ENCODE data around the gene MIPOL1.
"Not testable (repeated sequence)": the region's sequence is repeated elsewhere in the genome, so short reads cannot be mapped to it uniquely, and the experiment has no call there.

Gene MIPOL1

DNA sequence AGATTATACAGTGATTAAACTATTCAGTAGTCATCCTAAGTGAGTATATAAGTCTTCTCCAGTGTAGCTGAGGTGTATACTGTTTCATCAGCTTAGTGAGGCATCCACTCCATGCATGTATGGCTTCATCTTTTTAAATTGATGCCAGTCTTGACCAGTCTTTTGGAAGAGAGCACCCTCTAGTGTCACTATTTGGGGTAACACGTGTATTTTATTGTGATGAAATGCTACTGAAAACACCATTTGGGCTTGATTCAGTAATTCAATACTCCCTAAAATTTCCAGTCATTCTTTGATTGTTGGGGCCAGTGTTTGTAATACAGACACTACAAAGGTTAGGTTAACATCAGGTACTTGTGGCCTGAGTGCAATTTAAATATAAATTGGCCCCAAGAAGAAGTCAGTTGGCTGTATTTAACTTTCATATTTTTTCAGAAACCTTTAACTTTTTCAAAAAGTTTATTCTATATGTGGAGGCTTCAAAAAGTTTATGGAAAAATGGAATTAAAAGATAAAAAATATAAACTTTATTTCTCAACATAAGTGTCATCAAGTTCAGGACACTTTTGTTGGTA is 35.3 kb downstream of the MIPOL1 start:
- intact Hi-C loops (cut with micrococcal nuclease) = no loop called here
- Mint-ChIP-seq H3K27ac (no peak overlapping the region), H3K27me3 (no peaks in the 10 kb centered on the region), H3K4me3 (no peak overlapping the region), H3K36me3 (ENCODE audit: low read depth) (no peaks in the 10 kb centered on the region), H3K4me1 (ENCODE audit: low read depth) (no peaks in the 10 kb centered on the region), H3K9me3 (no peaks in the 10 kb centered on the region)

DNA sequence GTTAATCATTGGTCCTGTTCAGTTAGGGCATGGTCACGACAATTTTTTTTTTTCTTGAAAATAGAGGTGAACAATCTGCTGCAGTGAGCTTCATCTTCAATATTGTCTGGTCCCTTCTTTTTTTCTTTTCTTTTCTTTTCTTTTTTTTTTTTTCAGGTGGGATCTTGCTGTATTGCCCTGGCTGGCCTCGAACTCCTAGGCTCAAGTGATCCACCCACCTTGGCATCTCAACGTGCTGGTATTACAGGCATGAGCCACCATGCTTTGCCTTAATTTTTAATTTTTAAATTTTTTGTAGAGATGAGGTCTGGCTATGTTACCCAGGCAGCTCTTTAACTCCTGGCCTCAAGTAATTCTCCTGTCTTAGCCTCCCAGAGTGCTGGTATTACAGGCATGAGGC is 36.5 kb downstream of the MIPOL1 start:
- H3K27me3 Mint-ChIP-seq = no peaks in the 10 kb centered on the region
- no peaks in the 10 kb centered on the region for H3K36me3 Mint-ChIP-seq (ENCODE audit: low read depth)
- intact Hi-C loops (cut with micrococcal nuclease) = no loop called here
- no peaks in the 10 kb centered on the region for H3K4me1 Mint-ChIP-seq (ENCODE audit: low read depth)
- H3K27ac Mint-ChIP-seq = no peak overlapping the region
- no peaks in the 10 kb centered on the region for H3K9me3 Mint-ChIP-seq
- H3K4me3 Mint-ChIP-seq = no peak overlapping the region

DNA sequence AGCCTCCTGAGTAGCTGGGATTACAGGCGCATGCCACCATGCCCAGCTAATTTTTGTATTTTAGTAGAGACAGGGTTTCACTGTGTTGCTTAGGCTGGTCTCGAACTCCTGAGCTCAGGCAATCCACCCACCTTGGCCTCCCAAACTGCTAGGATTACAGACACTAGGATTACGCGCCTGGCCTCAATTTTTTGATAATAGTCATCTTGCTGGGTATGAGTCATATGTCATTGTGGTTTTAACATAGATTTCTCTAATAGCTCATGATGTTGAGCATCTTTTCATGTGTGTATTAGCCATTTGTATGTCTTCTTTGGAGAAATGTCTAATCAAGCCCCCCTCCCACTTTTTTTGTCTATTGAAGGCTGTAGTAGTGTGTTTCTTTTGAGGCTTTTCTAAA is 38.3 kb downstream of the MIPOL1 start:
- H3K4me3 Mint-ChIP-seq; H3K27ac Mint-ChIP-seq; H3K4me1 Mint-ChIP-seq (ENCODE audit: low read depth); H3K9me3 Mint-ChIP-seq; intact Hi-C loops (cut with micrococcal nuclease); H3K27me3 Mint-ChIP-seq; H3K36me3 Mint-ChIP-seq (ENCODE audit: low read depth): not testable (repeated sequence)

DNA sequence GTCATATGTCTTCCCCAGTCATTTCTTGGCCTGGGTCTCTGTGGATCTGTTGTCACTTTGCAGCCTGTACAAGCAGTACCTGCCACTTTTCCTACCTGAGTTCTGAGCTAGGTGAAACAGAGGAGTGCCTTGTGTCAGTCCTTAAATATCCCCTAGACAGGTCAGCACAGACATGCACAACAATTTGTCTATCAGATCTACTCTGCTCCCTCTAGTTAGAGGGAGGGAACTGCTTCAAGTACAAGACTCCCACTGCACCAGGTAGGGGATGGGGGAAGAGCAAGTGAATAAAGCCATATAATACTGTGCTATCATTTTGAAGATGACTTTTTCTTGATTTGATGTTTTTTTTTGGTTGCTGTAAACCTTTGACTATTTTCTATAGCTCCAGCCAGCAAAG is 39.4 kb downstream of the MIPOL1 start:
- intact Hi-C loops (cut with micrococcal nuclease) = no loop called here
- Mint-ChIP-seq H3K4me1 (ENCODE audit: low read depth) (no peaks in the 10 kb centered on the region), H3K27me3 (no peaks in the 10 kb centered on the region), H3K4me3 (no peak overlapping the region), H3K9me3 (no peaks in the 10 kb centered on the region), H3K36me3 (ENCODE audit: low read depth) (no peaks in the 10 kb centered on the region), H3K27ac (no peak overlapping the region)

DNA sequence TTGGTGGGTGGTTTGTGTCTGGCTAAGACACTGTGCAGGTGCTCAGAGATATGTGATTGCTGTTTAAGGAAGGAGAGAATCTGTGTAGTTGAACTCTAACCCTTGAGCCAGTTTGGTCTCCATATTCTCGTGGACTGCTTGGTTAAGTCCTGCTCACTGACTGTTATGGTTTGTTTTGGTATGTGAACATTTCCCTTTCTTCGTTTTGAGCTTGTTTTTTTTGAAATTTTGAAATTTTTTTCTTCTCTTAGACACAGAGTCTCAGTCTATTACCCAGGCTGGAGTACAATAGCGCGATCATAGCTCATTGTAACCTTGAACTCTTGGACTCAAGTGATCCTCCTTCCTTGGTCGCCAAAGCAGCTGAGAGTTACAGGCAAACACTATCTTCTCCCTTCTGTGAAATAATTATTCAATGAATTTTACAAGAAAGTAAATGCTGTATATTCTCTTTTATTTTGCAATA is 40.0 kb downstream of the MIPOL1 start:
- Mint-ChIP-seq H3K9me3 (no peaks in the 10 kb centered on the region), H3K4me1 (ENCODE audit: low read depth) (no peaks in the 10 kb centered on the region), H3K27ac (no peak overlapping the region), H3K27me3 (no peaks in the 10 kb centered on the region), H3K4me3 (no peak overlapping the region), H3K36me3 (ENCODE audit: low read depth) (no peaks in the 10 kb centered on the region)
- intact Hi-C loops (cut with micrococcal nuclease) = no loop called here

- intact Hi-C loops (cut with micrococcal nuclease) = no loop called here
- no peaks in the 10 kb centered on the region for H3K27me3 Mint-ChIP-seq
- no peaks in the 10 kb centered on the region for H3K36me3 Mint-ChIP-seq (ENCODE audit: low read depth)
- no peaks in the 10 kb centered on the region for H3K9me3 Mint-ChIP-seq
- H3K4me1 Mint-ChIP-seq (ENCODE audit: low read depth) = no peaks in the 10 kb centered on the region
- H3K4me3 Mint-ChIP-seq = no peak overlapping the region
- no peak overlapping the region for H3K27ac Mint-ChIP-seq
These were observed 43.5 kb downstream of the MIPOL1 start for GRCh38 chr14:37241198-37241597.

GRCh38 chr14:37246427-37246829 is 48.7 kb downstream of the MIPOL1 start:
- Mint-ChIP-seq H3K4me3 (no peak overlapping the region), H3K4me1 (ENCODE audit: low read depth) (no peaks in the 10 kb centered on the region), H3K27me3 (no peaks in the 10 kb centered on the region), H3K27ac (no peak overlapping the region), H3K36me3 (ENCODE audit: low read depth) (no peaks in the 10 kb centered on the region), H3K9me3 (no peaks in the 10 kb centered on the region)
- intact Hi-C loops (cut with micrococcal nuclease) = loop anchor here (1.0 kb wide), 1 partner anchor 628 kb away; no protein-coding TSS in a partner anchor

- H3K4me3 Mint-ChIP-seq = no peak overlapping the region
- H3K27ac Mint-ChIP-seq = no peak overlapping the region
- H3K27me3 Mint-ChIP-seq = no peaks in the 10 kb centered on the region
- H3K36me3 Mint-ChIP-seq (ENCODE audit: low read depth) = no peaks in the 10 kb centered on the region
- H3K4me1 Mint-ChIP-seq (ENCODE audit: low read depth) = no peaks in the 10 kb centered on the region
- H3K9me3 Mint-ChIP-seq = no peaks in the 10 kb centered on the region
- intact Hi-C loops (cut with micrococcal nuclease) = no loop called here
These were observed 50.2 kb downstream of the MIPOL1 start for GRCh38 chr14:37247791-37248461.

GRCh38 chr14:37251775-37252174 is 54.0 kb downstream of the MIPOL1 start:
- H3K27me3 Mint-ChIP-seq = no peaks in the 10 kb centered on the region
- H3K4me3 Mint-ChIP-seq = no peak overlapping the region
- intact Hi-C loops (cut with micrococcal nuclease) = no loop called here
- H3K36me3 Mint-ChIP-seq (ENCODE audit: low read depth) = no peaks in the 10 kb centered on the region
- no peaks in the 10 kb centered on the region for H3K4me1 Mint-ChIP-seq (ENCODE audit: low read depth)
- no peak overlapping the region for H3K27ac Mint-ChIP-seq
- H3K9me3 Mint-ChIP-seq = no peaks in the 10 kb centered on the region

DNA sequence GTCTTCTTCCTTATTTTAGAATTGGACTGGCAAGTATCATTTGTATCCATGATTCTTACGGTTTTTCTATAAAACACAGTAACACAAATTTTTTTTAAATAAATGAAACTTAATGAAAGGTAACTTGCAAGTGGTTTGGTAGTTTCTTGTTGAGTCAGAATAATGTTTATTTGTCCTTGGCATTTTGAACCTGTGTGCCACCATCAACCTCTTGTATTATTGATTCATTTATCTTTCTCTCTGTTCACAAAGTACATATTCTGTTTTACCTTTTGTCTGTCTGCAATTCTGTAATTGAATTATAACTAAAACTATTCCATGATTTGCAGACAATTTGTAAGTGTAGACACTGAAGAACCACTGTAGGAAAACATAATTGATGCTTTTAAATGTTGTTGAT is 54.7 kb downstream of the MIPOL1 start:
- Mint-ChIP-seq H3K9me3 (no peaks in the 10 kb centered on the region), H3K27ac (no peak overlapping the region), H3K4me1 (ENCODE audit: low read depth) (no peaks in the 10 kb centered on the region), H3K27me3 (no peaks in the 10 kb centered on the region), H3K36me3 (ENCODE audit: low read depth) (no peaks in the 10 kb centered on the region), H3K4me3 (no peak overlapping the region)
- intact Hi-C loops (cut with micrococcal nuclease) = no loop called here

- H3K36me3 Mint-ChIP-seq (ENCODE audit: low read depth) = no peaks in the 10 kb centered on the region
- intact Hi-C loops (cut with micrococcal nuclease) = no loop called here
- H3K9me3 Mint-ChIP-seq = no peaks in the 10 kb centered on the region
- H3K4me1 Mint-ChIP-seq (ENCODE audit: low read depth) = no peaks in the 10 kb centered on the region
- no peak overlapping the region for H3K27ac Mint-ChIP-seq
- no peaks in the 10 kb centered on the region for H3K27me3 Mint-ChIP-seq
- no peak overlapping the region for H3K4me3 Mint-ChIP-seq
These were observed 56.2 kb downstream of the MIPOL1 start for GRCh38 chr14:37253905-37254304.

DNA sequence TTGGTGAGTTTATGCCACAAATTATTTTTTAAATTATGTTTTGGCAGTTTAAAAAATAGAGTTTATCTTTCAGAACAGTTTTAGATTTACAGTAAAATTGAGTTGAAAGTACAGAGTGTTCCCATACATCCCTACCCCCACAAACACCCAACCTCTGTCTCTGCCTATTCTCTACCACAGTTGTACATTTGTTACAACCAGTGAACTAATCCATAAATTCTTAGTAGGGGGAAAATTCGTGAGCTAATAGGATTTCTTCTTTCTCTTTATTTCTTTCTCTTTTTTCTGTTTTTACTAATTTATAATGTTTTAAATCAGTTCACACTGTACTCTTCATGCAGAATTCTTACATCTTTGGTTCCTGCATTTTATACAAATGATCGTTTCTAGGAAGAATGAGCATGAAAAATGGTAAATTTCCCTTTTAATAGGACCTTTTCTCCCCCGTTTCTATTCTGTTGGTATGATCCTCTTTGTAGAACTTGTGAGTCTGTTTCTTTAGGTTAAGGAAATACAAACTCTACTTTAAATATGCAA is 56.7 kb downstream of the MIPOL1 start:
- H3K4me1 Mint-ChIP-seq (ENCODE audit: low read depth) = no peaks in the 10 kb centered on the region
- H3K36me3 Mint-ChIP-seq (ENCODE audit: low read depth) = no peaks in the 10 kb centered on the region
- intact Hi-C loops (cut with micrococcal nuclease) = no loop called here
- no peaks in the 10 kb centered on the region for H3K27me3 Mint-ChIP-seq
- H3K27ac Mint-ChIP-seq = no peak overlapping the region
- no peaks in the 10 kb centered on the region for H3K9me3 Mint-ChIP-seq
- H3K4me3 Mint-ChIP-seq = no peak overlapping the region

GRCh38 chr14:37257501-37258070 is 59.8 kb downstream of the MIPOL1 start:
- Mint-ChIP-seq H3K27ac (no peak overlapping the region), H3K36me3 (ENCODE audit: low read depth) (no peaks in the 10 kb centered on the region), H3K27me3 (no peaks in the 10 kb centered on the region), H3K4me3 (no peak overlapping the region), H3K4me1 (ENCODE audit: low read depth) (no peaks in the 10 kb centered on the region), H3K9me3 (no peaks in the 10 kb centered on the region)
- intact Hi-C loops (cut with micrococcal nuclease) = no loop called here

- Mint-ChIP-seq H3K4me3 (no peak overlapping the region), H3K27ac (no peak overlapping the region), H3K9me3 (no peaks in the 10 kb centered on the region), H3K4me1 (ENCODE audit: low read depth) (no peaks in the 10 kb centered on the region), H3K36me3 (ENCODE audit: low read depth) (no peaks in the 10 kb centered on the region), H3K27me3 (no peaks in the 10 kb centered on the region)
- intact Hi-C loops (cut with micrococcal nuclease) = no loop called here
These were observed 64.9 kb downstream of the MIPOL1 start for GRCh38 chr14:37262649-37263048.

Measured in dendritic cell treated with granulocyte-macrophage colony-stimulating factor and Interleukin-4, amounts not matched to agents 40 ng/mL and 50 ng/mL, for 4 days (primary cell).